Measurements from ENCODE around the gene ESPNL.

DNA sequence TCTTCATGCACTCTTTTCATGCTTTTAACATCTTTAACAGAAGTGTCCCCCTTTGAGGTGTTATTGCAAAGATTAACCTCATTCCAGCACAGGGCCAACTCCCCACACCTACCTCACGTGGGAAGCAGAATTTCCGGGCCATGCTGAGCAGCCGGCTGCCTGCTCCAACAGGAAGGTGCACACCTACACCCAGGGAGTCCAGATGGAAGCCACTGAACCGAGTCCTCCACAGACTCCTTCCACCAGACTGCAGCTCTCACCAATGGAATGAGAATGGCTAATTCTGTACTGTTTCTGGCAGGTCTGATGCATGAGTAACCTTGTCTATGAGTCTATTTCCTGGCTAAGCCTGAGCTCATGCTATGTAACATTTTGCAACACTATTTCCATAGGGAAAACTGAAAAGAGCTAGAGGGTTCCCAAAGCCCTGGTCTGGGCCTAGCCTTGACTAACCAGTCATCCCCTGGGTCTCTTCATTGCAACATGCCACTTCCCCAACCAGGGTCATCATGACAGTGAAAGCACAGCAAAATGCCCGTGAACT, 69.6 kb downstream of the ESPNL start:
- TF ChIP-seq, protein P1, sequence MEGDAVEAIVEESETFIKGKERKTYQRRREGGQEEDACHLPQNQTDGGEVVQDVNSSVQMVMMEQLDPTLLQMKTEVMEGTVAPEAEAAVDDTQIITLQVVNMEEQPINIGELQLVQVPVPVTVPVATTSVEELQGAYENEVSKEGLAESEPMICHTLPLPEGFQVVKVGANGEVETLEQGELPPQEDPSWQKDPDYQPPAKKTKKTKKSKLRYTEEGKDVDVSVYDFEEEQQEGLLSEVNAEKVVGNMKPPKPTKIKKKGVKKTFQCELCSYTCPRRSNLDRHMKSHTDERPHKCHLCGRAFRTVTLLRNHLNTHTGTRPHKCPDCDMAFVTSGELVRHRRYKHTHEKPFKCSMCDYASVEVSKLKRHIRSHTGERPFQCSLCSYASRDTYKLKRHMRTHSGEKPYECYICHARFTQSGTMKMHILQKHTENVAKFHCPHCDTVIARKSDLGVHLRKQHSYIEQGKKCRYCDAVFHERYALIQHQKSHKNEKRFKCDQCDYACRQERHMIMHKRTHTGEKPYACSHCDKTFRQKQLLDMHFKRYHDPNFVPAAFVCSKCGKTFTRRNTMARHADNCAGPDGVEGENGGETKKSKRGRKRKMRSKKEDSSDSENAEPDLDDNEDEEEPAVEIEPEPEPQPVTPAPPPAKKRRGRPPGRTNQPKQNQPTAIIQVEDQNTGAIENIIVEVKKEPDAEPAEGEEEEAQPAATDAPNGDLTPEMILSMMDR (conservative IDR thresholded peaks at IDR 0.05), result no peak
- TF ChIP-seq ZFX (IDR thresholded peaks at IDR 0.05), result no peak
